Fibroblast of skin of scalp (primary cell): ENCODE data around the gene ANGPT4.

Experiments used
- DNase-seq: peaks from one replicate; pipeline ENCODE4 v3.0.0-alpha.2; 2013

The ANGPT4 gene

DNA sequence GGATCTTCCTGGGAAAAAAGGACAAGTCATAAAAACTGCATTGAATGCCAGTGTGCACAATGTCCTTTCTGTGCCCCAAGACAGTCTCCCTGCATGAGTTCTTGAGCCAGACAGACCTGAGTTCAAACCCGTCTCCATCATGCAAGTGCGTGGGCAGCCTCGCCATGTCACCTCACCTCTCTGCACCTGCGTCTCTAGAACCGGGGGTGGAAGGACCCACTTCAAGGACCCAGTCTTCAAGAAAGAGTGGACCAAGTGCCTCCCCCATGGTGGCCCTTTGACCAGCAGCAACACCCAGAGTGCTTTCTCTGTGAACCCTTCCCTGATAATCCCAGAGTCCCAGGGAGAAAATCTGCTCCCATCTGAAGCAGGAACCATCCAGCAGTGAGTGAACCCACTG, 23.5 kb upstream of the ANGPT4 start:
- DNase-seq, result no peak

DNA sequence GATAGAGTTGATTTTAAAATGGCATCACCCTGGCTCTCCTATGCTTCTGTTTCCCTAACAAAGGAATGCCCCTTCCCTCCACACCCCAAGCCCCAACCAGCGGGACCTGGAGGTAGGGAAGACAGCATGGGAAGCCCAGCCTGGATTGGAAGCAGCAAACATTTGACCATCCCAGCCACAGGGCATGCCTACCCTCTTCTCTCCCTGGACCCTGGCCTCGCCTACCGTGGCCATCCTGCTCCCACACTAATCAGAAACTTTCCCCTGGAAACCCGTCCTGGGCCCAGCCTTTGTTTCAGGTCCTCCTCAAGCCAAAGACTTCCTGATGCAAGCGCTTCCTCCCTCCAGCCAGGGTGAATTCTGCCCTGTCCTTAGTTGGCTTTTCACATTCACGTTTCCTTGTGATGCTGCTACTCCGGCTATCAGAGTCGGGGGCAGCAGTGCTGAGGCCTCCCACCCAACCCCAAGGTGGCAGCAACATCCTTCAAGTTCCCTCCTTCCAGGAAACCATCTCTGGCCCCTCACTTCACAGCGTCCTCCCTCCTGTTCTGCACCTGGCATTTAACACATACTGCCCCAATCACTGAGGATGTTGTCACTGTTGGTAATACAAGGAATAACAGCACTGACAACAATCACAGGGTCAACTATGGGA, 18.2 kb upstream of the ANGPT4 start:
- DNase-seq, result no peak

DNA sequence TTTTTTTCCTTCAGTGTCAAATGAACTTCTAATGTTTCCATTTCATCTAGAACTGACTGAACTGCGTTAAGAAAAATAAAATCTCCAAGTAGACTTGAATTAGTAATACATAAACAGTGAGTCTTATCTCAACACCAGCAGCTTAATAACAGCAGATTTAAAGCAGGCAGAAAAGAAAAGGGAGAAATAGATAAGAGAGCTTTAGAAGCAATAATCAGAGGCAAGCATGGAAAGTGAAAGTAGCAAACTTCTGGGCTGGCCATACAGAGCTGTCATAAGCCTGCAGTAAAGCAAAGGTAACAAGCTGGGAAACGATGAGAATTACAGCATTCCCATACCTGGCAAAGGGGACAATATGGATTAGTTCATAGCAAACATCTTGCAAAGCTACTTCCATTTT, 16.9 kb upstream of the ANGPT4 start:
- no peak for DNase-seq

DNA sequence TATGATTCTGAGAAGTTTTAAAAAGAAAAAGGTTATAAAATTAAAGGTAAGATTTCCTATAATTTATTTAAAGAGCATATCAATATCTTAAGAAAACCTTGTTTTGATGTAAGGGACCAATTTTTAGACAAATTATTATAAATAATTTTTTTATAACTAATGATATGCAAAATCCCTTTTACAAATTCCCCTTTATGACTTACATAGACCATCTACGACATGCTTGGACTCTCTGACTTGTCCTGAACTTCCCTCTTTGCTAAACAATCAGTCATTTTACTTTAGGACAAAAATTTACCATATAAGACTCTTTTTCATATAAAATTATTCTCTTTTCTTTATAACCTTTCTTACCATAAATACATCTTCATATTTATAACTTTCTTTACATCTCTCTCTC, 15.3 kb upstream of the ANGPT4 start:
- no peak for DNase-seq

DNA sequence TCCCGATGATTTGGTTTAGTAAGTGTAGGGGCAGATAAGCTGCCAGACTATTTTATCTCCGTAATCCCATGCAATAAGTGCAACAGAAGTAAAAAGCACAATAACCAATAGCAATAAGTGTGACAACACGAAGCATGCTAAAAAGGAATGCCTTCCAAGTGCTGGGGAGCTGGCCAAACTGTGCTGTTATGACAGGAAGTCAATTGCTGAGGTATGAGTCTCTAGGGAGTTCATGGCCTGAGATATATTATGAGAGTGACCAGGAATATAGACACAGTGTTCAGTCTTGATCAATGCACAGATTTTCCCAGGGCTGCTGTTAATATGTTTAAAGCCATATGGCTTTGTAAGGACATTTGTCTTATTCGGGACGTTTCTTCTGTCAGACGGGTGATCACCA, 10.5 kb upstream of the ANGPT4 start:
- no peak for DNase-seq

DNA sequence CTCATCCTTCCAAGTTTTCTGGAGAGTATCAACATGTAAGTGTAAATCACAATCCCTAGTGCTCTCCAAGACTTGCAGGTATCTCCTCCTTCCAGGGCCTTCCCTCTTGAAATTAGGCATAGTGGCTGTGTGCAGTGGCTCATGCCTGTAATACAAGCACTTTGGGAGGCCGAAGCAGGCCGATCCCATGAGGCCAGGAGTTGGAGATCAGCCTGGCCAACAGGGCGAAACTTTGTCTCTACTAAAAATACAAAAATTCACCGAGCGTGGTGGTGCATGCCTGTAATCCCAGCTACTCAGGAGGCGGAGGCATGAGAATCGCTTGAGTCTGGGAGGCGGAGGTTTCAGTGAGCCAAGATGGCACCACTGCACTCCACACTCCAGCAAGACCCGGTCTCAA, 9.4 kb upstream of the ANGPT4 start:
- DNase-seq, result no peak

DNA sequence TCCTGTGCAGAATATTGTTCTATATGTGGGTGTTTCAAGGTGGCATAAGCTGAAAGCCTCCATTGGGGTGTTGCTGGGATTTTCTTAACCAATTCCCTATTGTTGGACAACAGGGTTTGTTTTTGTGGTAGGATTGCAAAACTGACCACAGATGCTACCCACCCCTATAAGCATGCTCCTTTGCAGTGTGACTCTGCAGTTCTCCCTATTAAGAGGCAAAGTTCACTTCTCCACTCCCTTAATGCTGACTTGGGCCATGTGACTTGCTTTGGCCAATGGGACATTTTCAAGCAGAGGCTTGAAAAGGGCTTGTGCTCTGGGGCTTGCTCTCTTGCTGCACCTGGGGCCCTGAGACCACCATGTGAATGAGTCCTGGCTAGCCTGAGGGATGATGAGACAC, 8.5 kb upstream of the ANGPT4 start:
- no peak for DNase-seq

DNA sequence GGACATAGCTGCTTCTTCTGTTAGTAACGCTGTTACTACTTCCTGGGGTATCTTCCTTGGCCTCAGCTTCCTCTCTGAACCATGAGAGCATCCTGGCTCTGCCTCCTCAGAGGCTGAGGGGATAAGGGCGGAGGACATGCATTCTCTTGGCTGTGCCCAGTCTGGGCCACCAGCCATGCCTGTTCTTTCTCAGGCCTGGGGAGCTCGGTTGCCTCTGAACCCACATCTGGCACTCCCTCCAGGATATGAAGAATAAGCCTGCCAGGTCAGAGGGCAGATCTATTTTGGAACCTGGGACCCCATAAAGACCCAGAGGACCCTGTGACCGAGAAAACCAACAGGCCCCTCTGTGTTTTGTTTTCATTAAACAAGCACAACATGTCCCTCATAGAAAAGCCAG, 6.6 kb upstream of the ANGPT4 start:
- DNase-seq, result no peak

DNA sequence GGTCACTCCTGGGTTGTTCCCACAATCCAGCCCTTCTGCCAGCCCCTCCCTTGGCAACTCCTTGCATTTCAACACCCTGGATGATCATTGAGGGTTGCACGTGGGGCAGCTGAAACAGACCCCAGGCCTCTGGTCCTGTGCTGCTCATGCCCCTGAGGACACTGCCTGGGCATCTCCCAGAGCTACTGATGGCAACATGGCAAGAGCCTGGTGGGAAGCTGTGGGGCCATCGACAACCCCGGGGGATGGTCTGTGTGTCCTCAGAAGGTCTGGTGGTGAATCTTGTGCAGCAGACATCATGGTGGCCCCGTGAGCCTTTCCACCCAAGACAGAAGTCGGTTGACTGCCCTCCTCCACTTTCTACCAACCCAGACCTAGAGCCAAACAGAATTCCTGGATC, 4.9 kb upstream of the ANGPT4 start:
- no peak for DNase-seq

DNA sequence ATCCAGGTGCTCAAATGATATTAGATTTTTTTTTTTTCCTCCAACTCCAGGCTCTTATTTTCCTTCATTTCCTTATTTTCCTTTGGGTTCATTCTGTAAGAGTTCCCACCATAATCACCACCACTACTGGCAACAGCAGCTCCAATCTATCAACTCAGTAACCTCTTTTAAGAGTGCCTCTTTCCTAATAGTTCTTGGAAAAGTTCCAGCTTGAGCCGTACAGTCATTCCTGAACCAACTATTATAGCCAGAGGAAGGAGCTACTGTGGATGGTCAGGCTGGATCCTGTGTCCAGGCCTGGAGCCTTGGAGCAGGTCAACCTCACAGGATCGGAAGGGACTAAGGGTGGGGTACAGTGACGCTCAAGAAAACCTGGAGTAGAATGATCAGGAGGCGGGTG, 4.2 kb upstream of the ANGPT4 start:
- no peak for DNase-seq

DNA sequence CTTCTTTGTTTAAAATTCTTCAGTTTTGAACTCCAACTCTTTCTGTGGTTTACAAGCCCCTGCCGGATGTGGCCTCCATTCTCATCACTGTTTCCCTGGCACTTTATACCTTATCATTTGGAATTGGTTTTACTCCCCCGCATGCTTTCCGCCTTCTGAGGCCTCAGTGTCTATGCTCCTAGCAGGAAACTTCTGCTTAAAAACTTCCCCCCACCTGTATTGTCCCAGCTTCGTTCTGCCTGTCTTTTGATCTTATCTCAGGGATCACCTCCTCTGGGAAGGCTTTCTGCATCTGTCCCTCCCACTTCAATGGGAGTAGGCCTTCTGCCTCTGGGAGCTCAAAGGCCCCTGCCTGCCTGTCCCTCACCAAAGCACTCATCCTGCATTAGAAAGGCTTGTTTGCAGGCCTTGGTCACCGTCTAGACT, 3.4 kb upstream of the ANGPT4 start:
- no peak for DNase-seq

DNA sequence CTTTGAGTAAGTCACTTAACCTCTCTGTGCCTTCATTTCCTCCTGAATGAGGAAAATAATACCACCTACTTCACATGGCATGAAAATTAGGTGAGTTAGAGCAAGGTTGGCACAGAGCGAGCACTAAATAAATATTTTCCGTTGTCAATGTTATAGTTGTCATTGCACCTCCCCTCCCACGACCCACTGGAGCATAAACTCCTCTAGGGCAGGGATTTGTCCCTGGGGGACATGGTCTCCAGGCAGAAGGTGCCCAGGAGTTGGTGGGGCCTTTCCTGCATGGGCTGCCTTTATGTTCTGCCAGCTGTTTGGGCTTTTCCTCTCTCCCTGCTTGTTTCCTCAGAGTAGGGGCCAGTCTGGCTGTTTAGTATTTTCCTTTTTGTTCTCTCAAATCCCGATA, 1.3 kb upstream of the ANGPT4 start:
- no peak for DNase-seq

DNA sequence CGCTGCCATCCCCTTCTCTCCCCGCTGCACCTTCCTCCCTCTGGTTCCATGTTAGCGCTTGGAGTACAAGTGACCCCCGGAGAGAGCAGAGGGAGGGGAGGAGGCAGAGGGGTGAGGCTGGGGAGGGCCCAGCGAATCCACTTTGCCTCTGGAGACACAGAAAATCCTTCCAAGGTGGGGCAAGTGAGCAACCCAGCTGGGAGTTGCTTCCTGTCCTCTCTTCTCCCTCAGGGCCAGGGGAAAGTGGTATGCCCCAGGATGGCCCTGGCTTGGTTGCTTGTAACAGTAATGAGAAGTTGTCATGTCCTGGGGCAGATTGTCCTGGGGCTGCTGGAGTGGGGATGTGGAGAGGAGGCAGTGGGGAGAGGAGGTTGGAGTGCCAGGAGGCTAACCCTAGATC, 691 bp upstream of the ANGPT4 start:
- DNase-seq, result no peak

DNA sequence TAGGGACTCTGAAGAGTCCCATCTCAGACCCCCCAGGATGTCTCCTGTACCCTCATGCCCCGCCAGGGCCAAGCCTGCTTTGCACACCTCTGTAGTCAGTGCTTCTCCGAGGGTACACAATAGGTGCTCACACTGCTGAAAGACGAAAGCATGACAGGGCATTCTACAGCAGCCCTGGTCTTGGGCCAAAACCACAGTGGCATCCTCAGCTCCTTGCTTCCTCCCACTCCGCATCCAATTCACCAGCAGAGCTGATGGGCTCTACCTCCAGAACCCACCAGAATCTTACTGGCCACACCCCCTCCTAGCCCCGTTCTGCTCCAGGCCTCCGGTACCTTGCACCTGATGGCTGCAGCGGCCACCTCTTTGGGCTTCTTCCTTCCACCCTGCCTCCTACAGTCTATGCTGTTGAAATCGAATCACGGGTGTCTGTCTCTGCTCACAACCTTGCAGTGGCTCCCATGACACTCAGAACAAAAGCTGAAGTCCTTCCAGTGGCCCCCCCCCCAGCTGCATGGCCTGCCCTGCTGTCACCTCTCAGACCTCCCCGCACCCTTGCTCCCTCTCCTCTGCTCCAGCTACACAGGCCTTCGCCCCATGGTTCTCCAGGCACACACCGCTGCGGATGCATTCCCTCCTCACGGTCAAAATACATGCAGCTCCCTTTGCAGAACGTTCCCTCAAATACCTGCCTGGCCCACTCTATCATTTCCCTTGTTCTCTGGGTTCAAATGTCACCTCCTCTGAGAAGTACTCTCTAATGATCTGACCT, 1.2 kb downstream of the ANGPT4 start:
- DNase-seq, result peak; percentile 5

DNA sequence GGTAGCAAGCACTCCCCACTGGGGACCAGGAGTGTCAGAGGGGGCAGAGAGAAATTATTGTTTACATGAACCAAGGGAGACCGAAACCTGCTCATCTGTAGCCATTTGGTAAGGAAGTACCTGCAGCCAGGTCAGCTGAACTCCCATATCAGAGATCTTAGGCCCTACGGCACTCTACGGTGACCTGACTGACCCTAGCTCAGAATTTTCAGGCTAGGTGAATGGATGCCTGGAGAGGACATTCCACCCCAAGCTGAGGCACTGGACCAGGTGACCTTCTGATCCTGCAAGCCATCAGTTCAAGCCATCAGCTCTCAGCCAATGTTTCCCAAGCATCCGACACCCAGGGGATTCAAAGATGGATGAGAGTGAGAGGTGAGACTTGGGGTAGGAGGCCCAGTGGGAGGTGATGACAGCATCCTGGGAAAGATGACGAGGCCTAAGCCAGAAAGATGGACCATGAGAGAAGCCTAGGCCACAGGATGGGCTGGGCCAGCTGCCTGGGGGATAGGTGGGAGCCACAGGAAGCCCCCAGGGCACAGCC, 2.8 kb downstream of the ANGPT4 start:
- no peak for DNase-seq

DNA sequence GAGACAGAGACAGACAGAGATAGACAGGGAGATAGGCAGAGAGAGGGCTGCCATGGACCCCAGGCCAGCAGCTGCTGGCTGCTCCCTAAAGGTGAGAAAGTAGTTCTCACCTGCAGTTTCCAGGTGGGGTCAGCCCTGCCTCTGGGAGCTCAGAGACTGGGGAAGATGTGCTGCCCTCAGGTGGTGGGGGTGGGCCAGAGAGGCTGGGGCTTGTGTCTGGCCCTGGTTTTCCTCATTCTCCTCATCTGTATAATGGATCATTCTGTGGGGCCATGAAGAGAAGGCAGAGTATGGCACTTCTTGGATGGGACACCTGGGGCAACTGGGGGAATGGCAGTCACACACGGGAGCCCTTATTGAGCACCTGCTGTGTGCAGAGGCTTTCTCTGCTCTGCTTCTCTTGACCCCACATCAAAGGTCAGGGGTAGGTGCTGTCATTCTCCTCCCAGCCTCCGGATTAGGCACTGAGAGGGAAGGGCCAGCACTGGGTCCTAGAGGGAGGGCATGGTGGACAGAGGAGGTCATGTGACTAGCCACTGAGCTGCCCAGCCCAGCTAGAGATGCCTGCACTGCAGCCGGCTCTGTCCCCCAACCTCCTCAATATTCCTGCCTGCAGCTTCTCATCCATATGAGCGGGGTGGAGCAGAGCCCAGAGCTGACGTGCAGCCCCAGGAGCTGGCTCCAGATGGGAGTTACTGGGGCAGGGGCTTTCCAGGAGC, 4.1 kb downstream of the ANGPT4 start:
- DNase-seq, result no peak

DNA sequence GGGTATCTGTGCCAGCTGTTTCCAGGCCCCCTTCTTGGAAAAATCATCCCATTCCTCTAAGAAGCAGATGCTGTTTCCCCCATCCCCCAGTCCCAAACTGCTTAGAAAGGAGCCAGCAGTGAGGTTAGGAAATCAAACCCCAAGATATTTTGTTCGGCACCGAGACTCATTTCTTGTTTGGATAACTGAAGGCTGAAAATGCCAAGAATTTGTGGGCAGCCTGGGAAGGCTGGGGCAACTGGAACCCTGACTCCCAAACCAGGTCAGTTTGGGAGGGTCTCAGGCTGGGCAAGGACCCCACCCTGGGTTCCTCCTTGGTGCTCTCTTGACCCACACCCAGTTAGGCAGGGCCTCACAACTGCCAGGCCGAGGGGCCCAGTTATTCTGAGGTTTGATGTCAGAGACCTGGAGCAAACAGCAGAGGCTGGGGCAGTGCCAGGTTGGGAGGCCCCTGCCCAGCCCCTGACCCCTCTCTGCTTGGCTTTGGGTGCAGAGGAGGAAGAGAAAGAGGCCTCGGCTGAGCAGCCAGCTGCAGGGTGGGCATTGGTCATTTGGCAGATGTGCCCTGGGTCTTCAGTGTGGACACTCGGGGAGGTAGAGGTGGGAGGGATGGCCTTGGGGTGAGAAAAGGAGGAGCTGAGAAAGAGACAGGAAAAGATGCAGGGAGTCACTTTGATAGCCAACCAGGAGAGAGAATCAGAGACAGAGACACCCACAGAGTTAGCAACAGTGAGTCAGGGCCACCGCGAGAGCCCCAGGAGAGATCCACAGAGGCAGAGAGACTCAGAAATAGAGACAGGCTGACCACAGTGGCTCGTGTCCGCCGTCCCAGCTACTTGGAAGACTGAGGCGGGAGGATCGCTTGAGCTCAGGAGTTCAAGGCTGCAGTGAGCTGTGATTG, 5.0 kb downstream of the ANGPT4 start:
- DNase-seq, result peak; percentile 83

DNA sequence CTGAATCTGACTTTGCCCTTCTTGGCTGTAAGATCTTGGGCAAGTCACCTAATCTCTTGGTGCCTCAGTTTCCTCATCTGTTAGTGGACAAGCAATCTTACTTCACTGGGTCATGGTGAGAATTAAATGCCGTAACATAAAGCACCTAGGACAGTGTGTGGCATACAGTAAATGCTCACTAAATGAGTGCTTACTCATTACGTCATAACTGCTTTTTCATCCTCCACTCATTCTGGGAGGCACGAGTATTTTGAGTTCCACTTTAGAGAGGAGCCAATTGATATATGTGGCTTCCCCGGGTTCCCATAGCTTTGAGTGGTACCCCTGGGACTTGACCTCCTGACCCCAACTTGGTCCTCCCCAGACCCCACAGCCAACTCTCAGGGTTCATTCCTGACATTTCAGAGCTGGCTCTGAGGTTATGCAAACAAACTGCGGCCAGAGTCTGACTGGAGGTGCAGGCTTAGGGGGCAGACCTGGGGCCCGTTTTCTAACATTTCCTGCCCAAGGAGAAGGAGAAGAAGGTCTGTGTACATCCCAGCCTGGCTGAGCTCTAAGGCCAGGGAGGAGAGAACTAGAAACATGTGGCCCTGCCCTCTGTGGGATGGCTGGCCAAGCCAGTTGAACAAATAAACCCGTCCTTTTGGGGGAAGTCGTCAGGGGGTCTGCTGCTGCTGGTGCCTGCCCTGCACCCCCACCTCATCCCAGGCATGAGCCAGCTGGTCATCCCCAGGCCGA, 5.8 kb downstream of the ANGPT4 start:
- peak; percentile 46 for DNase-seq

DNA sequence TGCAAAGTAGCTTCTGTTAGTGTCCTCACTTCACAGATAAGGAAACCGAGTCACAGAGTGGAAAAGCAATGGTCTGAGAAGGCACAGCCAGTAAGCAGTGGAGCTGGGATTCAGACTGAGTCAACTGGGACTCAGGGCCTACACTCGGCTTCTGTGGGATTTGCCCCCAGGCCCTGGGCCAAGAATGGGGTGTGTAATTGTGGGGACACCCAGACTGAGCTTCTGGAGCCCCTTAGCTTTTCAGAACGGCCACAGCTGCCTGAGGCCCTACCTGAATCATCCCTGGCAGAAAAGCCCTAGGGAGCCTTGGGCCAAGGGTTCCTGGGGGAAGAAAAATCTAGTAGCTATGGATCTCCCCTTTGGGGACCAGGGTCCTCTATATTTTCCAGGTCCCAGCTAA, 6.5 kb downstream of the ANGPT4 start:
- DNase-seq, result no peak

DNA sequence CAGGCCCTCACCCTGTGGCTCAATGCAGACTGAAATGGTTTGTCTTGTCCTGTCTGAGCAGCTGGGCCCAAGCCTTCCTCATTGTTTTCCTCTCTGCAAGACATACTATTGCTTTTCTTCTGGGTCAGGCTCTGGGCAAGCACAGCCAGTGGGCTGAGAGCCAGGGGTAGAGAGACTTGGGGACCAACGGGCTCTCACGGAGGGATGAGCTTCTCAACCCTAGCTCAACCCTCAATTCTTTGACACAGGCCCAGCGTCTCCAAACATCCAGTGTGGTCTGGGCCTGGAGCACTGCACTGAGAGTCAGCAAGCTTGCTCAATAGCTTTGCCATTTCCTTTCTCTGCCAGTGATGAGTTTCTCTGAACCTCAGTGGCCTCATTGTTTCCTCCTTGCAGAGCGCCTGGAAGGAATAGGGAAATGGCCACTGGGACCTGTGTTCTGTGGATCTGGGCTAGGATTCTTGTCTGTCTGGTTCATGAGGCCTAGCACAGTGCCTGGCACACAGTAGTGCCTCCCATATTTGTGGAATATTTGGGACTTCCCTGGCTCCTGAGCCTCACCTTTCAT, 9.3 kb downstream of the ANGPT4 start:
- no peak for DNase-seq

DNA sequence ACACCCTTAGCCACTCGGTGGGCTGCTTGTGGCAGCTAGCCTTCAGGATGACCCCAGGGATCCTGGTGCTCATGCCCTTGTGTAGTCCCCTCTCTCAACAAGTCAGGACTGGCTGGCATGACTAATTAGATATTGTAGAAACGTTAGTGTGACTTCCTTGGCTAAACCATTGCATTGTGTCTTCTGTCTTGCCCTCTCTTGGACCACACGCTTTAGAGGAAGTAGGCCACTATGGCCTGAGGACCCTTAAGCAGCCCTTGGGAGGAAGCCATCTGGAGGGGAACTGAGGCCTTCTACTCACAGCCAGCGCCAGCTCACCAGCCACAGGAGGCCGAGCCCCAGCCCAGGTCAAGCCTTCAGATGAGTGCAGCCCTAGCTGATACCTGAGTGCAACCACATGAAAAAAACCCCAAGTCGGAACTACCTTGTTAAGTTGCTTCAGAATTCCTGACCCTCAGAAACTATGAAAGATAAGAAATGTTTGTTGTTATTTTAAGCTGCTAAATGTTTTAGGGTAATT, 10.1 kb downstream of the ANGPT4 start:
- no peak for DNase-seq
